Astrocyte of the cerebellum (primary cell): ENCODE measurements around the gene FBXL19.
A peak's percentile ranks its signal among the peaks of the same experiment; 100 is the strongest.

Experiments
- DNase-seq: peaks from one replicate; pipeline ENCODE4 v3.0.0-alpha.2; 2011; ENCODE audit warnings: low read depth
- H3K4me3 ChIP-seq: 2 replicates; pipeline ENCODE4 v1.5.1; 2011; ENCODE audit warnings: mild to moderate bottlenecking, low read depth, low read length, moderate library complexity
- in situ Hi-C: cut with HindIII; loops from 2 replicates; pipeline ENCODE4 v1.10.0; 2017; ENCODE audit warnings: low sequenced_read_pairs
- TF ChIP-seq, protein P1 (sequence below): IDR thresholded peaks from 2 replicates; pipeline ENCODE4 v1.5.1; 2012; ENCODE audit warnings: low read length, low read depth, moderate library complexity, mild to moderate bottlenecking; ENCODE audit errors: missing control alignments

The FBXL19 gene

DNA sequence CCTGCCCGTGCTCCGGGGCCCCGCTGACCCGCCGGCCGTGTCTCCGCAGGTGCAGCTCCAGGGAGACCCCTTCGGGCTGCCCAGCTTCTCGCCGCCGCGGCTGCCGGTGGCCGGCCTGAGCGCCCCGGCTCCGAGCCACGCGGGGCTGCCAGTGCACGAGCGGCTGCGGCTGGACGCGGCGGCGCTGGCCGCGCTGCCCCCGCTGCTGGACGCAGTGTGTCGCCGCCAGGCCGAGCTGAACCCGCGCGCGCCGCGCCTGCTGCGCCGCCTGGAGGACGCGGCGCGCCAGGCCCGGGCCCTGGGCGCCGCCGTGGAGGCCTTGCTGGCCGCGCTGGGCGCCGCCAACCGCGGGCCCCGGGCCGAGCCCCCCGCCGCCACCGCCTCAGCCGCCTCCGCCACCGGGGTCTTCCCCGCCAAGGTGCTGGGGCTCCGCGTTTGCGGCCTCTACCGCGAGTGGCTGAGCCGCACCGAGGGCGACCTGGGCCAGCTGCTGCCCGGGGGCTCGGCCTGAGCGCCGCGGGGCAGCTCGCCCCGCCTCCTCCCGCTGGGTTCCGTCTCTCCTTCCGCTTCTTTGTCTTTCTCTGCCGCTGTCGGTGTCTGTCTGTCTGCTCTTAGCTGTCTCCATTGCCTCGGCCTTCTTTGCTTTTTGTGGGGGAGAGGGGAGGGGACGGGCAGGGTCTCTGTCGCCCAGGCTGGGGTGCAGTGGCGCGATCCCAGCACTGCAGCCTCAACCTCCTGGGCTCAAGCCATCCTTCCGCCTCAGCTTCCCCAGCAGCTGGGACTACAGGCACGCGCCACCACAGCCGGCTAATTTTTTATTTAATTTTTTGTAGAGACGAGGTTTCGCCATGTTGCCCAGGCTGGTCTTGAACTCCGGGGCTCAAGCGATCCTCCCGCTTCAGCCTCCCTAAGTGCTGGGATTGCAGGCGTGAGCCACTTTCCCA is 21.1 kb upstream of the FBXL19 start:
- TF ChIP-seq, protein P1, sequence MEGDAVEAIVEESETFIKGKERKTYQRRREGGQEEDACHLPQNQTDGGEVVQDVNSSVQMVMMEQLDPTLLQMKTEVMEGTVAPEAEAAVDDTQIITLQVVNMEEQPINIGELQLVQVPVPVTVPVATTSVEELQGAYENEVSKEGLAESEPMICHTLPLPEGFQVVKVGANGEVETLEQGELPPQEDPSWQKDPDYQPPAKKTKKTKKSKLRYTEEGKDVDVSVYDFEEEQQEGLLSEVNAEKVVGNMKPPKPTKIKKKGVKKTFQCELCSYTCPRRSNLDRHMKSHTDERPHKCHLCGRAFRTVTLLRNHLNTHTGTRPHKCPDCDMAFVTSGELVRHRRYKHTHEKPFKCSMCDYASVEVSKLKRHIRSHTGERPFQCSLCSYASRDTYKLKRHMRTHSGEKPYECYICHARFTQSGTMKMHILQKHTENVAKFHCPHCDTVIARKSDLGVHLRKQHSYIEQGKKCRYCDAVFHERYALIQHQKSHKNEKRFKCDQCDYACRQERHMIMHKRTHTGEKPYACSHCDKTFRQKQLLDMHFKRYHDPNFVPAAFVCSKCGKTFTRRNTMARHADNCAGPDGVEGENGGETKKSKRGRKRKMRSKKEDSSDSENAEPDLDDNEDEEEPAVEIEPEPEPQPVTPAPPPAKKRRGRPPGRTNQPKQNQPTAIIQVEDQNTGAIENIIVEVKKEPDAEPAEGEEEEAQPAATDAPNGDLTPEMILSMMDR: no peak
- in situ Hi-C loops: no loop called here
- DNase-seq: no peak
- peak overlapping the region; percentile 35 for H3K4me3 ChIP-seq

DNA sequence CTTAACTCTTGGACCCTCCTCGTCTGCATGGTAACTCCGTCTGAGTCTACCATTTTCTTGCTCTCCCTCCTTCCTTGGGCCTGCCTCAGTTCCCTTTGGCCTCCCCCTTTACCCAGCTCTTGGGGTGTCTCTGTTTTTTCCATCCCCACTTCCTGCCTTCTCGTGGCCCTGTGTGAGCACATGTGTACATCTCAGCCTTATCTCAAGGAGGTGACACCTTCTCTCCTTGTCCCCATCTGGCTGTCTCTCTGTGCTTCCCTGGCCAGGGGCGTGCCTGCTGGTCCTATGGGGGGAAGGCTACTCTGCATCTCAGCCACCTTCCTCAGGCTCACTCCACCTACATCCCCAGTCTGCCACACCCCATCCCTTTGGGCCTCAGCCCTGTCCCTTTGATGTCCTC is 20.4 kb upstream of the FBXL19 start:
- no peak for DNase-seq
- in situ Hi-C loops: no loop called here
- H3K4me3 ChIP-seq: no peak overlapping the region
- TF ChIP-seq, protein P1: no peak

DNA sequence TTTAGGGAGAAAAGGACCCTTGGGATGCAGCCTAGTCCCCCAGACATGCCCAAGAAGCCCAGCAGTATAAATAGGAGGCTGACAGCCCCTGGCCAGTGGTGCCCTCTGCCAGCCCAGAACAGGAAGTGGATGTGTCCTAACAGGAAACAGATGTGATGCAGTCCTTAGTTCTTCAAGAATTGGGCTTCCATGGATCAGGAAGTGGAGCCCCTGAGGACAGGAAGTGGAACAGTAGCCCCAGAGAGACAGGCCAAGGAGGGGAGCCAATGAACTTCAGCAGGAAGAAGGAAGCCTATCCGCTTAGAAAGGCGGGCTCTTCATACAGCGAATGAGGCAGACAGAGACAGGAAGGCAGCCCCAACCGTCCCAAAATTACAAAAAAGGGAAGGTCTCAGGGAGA is 19.8 kb upstream of the FBXL19 start:
- DNase-seq: no peak
- H3K4me3 ChIP-seq: no peak overlapping the region
- in situ Hi-C loops: no loop called here
- TF ChIP-seq, protein P1: no peak

DNA sequence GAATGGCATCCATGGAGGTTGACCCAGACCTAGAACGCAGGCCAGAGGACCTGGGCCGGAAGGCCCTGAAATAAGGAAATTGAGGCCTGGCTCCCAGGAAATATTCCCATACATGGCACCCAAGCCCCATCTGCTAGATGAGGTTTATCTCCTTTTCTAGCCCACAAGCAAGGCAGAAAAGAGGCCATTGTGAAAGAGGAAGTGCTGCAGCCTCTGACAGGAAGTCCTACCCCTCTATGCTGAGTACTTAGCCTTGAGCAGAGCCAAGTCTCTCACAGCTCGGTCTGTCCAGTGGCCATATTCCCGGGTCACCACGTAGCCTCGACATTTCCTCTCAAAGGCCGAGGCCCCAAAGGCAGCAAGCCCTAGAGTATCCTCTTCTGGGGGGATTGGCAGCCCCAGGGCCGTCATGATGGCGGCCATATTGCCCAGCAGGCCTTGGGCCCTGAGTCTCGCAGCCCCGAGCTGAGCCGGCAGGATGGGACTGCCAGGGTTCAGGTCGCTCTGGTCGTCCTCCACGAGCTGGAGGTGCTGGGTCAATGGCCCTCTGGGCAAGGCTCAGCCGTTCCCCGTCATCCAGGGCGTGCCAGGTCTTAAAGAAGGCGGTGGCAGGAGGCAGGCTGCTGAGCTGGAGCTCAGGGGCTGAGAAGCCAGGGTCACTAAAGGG is 19.1 kb upstream of the FBXL19 start:
- no peak overlapping the region for H3K4me3 ChIP-seq
- TF ChIP-seq, protein P1: no peak
- in situ Hi-C loops: no loop called here
- no peak for DNase-seq

DNA sequence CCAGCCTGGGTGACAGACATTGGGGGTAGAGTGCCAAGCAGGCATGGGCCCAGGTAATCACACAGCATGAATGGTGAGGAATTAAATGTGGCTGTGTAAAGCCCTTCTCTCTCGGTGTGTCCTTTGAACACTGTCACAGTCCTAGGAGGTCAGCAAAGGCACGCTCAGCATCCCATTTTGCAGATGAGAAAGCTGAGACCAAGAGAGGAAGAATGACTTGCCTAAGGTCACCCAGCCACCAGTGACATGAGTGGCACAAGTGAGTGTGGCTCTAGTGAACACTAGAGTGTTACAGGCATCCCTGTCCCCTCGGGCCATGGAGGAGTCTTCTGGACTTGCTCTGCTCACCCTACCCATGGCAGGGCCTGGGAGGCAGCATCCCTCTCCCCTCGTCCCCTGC is 16.3 kb upstream of the FBXL19 start:
- TF ChIP-seq, protein P1: no peak
- DNase-seq: no peak
- in situ Hi-C loops: no loop called here
- no peak overlapping the region for H3K4me3 ChIP-seq

DNA sequence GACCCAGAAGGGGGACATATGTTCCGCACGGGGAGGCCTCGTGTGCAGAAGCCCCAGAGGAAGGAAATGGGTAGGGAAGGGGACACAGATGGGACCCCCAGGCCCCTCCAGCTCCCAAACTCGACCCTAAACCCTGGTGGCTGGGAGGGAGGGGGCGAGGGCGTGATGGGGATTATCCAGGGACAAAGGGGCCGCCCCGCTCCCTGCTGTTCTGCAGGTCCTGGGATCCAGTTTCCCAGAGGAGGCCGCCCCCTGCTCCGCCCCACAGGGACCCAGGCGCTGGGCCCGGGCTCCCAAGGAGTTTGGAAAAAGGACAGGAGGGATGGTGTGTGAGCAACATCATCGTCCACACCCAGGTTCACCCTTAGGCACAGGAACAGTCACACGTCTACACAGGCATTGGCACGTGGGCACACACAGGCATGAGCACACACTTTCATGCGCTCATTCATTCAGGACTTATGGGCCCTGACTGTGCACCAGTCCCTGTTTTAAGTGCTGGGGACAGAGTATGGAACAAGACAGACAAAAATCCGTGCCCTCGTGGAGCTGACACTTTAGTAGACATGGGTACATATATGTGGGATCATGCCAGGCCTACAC is 12.8 kb upstream of the FBXL19 start:
- in situ Hi-C loops: no loop called here
- no peak for DNase-seq
- TF ChIP-seq, protein P1: no peak
- H3K4me3 ChIP-seq: no peak overlapping the region
